GM15510 (cell line): ENCODE data around the gene SPECC1L.
"Not testable (repeated sequence)": the region's sequence is repeated elsewhere in the genome, so short reads cannot be mapped to it uniquely, and the experiment has no call there.

Source experiments
- POLR2A ChIP-seq: IDR thresholded peaks from 3 replicates; pipeline ENCODE4 v1.6.1; 2011; ENCODE audit warnings: borderline replicate concordance; ENCODE audit not compliant: insufficient read length; ENCODE audit errors: extremely low read depth

Gene SPECC1L

GRCh38 chr22:24270556-24271385, at the start of gene SPECC1L:
Gene SPECC1L, plus strand, starts transcription at chr22:24270831. Its CDS starts 31,401 bp downstream, at chr22:24302232.
- peak; percentile 98 for TF ChIP-seq POLR2A

- TF ChIP-seq POLR2A = no peak
Measured at GRCh38 chr22:24224468-24224867, 46.2 kb upstream of the SPECC1L start.

- TF ChIP-seq POLR2A = no peak
Measured at GRCh38 chr22:24225044-24225601, 45.5 kb upstream of the SPECC1L start.

DNA sequence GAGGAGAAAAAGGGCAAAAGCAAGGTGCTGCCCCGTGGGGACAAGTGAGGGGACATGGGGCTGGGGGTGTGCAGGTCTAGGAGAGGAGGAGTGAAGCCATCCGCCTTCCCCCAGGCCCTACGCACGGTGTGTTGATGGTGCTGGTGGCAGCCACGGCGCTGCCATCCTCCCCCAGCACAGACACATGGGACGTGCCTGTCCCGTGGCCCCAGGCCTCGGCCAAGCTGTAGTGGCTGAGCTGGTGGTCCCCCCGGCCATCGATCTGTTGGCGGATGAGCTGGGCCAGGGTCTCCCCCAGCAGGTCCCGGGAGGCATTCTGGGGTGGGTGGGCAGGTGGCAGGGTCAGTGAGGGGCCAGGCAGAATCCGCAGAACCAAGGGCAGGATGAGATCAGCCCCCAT, 44.7 kb upstream of the SPECC1L start:
- TF ChIP-seq POLR2A = no peak

DNA sequence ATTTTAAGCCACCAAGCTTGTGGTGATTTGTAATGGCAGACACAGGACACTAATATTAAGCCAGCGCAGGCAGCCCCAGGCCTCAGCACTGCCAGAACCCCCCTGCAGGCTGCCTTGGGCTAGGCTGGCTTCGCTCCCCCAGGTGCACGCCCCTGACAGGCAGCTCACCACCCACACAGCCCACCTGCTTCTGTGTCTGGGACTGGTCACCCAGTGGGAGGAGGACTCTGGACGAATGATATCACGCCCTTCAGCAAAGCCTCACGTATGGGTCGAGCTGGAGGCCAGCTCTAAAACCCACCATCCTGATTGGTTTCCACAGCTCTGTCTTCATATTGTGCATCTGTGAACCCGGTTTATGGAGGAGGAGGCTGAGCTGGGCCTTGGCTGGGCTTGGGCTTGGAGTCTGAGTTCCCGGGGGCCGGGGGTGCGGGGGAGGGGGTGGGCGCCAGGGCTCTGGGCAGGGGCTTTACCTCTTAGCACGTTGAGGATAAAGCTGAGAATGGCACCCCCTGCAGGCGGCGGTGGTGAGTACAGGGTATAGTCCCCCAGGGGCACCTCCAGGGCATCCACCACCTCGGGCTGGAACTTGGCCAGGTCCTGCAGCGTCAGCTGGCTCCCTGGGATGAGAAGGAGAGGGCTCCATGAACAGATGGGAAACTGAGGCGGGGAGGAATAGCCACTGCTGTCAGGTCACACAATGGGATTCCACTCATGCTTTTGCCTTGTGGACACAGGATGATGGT, 39.5 kb upstream of the SPECC1L start:
- no peak for TF ChIP-seq POLR2A

DNA sequence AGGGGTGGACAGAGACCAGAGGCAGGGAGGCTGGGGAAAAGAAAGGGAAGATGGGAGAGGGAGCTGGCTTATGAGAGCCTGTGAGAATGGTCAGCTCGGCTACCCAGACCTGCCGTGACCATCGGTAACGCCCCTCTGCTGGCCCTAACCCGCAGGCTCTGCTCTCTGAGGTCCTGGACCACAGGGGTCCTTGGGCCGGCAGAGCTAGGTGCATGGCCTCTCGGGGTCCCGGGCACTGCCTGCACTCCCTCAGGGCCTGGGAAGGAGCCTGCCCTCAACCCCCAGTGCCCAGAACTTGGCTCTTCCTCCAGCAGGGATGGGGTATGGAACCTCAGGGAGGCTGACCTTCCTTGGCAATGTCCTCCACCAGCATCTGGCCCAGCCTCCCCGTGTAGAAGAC, 38.9 kb upstream of the SPECC1L start:
- no peak for TF ChIP-seq POLR2A

DNA sequence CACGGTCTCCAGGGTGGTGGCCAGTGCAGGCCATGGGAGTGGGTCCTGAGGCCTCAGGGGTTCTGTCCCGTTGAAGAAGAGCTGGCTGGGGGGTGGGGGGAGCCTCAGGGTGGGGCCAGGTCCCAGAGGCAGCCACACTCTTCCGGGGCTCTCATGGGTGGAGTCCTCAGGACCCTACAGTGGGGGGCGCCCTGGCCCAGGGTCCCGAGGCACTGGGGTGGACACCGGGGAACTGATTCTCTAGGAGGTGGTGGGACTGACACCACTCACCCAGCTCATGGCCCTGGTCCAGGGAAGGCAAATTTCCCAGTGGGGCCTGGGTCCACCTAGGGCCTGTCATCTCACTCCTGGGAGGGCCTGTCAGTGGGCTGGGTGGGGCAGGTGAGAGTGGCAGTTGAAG, 38.5 kb upstream of the SPECC1L start:
- TF ChIP-seq POLR2A = no peak

DNA sequence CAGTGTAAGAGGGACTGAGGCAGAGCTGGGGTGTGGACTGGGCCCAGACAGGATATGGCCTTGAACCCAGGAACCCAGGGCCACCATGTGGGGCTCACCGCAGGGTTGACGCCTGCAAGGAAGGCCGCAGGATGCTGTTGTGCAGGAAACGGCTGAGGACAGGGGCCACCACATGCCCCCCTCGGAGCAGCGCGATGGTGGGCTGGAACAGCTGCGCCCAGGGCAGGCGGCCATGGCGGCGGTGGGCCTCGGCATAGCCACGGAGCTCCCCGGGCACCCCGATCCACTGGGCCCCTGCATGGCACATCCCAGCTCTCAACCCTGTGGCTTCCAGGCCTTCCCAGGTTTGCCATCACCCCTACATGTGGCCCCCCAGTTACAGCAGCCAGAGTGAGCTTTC, 37.9 kb upstream of the SPECC1L start:
- TF ChIP-seq POLR2A = no peak

GRCh38 chr22:24233235-24233634, 37.4 kb upstream of the SPECC1L start:
- TF ChIP-seq POLR2A = no peak

DNA sequence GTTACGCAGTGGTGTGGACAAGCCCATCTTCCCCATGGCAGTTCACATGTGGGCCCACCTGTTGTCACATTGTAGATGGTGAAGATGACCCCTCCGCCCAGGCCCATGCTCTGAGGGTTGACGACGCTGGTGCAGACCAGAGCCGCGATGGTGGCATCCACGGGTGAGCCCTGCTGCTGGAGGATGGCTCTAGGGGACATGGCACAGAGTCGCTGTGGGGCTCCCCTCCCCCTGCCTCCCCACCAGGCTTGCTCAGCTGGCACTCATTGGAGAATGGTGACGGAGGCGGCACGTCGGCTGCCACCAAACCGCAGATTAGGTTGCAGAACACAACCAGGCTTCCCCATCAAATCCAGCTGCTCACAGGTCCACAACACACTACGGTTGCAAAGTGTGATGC, 36.8 kb upstream of the SPECC1L start:
- no peak for TF ChIP-seq POLR2A

DNA sequence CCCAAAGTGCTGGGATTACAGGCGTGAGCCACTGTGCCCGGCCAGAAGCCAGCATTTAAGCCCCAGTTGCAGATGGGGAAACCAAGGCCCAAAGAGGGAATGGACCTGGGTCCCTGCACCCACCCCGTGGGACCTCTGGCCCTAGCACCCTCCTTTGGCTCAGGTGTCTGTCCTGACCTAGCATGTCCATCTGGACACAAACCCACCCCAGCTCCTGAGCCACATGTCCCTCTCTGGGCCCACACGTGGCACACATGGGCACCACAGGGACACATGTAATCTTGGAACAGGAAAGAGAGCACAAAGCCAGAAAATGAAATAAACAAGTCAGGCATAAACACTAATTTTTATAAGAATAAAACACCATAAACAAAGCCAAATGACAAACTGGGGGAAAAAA, 35.3 kb upstream of the SPECC1L start:
- TF ChIP-seq POLR2A = no peak

- no peak for TF ChIP-seq POLR2A
Measured at GRCh38 chr22:24236656-24237055, 34.0 kb upstream of the SPECC1L start.

- no peak for TF ChIP-seq POLR2A
Measured at GRCh38 chr22:24240381-24240780, 30.2 kb upstream of the SPECC1L start.

- TF ChIP-seq POLR2A = no peak
Measured at GRCh38 chr22:24244144-24244787, 26.4 kb upstream of the SPECC1L start.

- not testable (repeated sequence) for TF ChIP-seq POLR2A
Measured at GRCh38 chr22:24245030-24245431, 25.6 kb upstream of the SPECC1L start, which contains the start of gene GGT5. Gene GGT5, minus strand, starts transcription at chr22:24245082. Its CDS starts 357 bp downstream, at chr22:24244725.

- TF ChIP-seq POLR2A = no peak
Measured at GRCh38 chr22:24247011-24247507, 23.6 kb upstream of the SPECC1L start.
